Gastrocnemius medialis (tissue), 4 donors: ENCODE measurements around the gene FBXO9.

Source experiments
- CTCF ChIP-seq, 5 experiments: fragments of 450-650 bp in 3 of 5; fragments of 200-600 bp in 2 of 5; sonication (generic) in 2 of 5; IDR thresholded peaks in 4 of 5; conservative IDR thresholded peaks in 1 of 5; 1 replicate in 4 of 5; 2 replicates in 1 of 5; pipeline ENCODE4 v1.5.1; 2016 to 2019; ENCODE audit warnings: antibody characterized with exemption in 5 of 5, mild to moderate bottlenecking in 3 of 5, moderate library complexity in 3 of 5
- POLR2A ChIP-seq, 2 donors: fragments of 450-650 bp; IDR thresholded peaks; one replicate each; pipeline ENCODE4 v1.6.1; 2017; ENCODE audit warnings: antibody characterized with exemption in 2 of 2, mild to moderate bottlenecking in 2 of 2, moderate library complexity in 2 of 2

DNA sequence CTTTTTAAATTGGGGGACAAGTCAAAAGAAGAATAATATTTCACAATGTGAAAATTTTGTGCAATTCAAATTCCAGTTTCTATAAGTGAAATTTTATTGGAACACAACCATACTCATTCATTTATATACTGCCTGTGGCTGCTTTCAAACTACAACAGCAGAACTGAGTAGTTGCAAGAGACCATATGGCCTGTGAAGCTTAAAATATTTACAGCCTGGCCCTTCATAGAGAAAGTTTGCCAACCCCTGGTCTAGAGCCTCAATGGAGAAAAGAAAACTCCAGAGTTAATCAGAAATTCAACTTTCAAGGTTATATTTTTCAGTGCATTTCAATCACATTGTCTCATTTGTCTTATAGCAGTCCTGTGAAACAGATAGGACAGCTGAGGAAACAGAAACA lies 26.6 kb upstream of the FBXO9 start:
- TF ChIP-seq CTCF (IDR thresholded peaks at IDR 0.05 in 4 of 5, conservative IDR thresholded peaks at IDR 0.05 in 1 of 5) (no peak), POLR2A (IDR thresholded peaks at IDR 0.05) (no peak)
